Parathyroid adenoma (tissue), 2 donors: ENCODE data around the gene ELF5.

Experiments used
- H2AFZ ChIP-seq: fragments of 300-600 bp; sonication (generic); one replicate; pipeline ENCODE4 v1.7.0; 2017; ENCODE audit warnings: antibody characterized with exemption, mild to moderate bottlenecking
- H3K27ac ChIP-seq: fragments of 300-600 bp; sonication (generic); one replicate; pipeline ENCODE4 v1.7.0; 2017
- H3K27me3 ChIP-seq: fragments of 300-600 bp; sonication (generic); one replicate; pipeline ENCODE4 v1.7.0; 2017; ENCODE audit warnings: low read length; ENCODE audit not compliant: control insufficient read depth, insufficient read depth
- H3K36me3 ChIP-seq: fragments of 300-600 bp; sonication (generic); one replicate; pipeline ENCODE4 v1.7.0; 2017; ENCODE audit warnings: low read length; ENCODE audit not compliant: control insufficient read depth, insufficient read depth
- H3K4me1 ChIP-seq: fragments of 300-600 bp; sonication (generic); one replicate; pipeline ENCODE4 v1.7.0; 2017; ENCODE audit warnings: control low read depth
- H3K4me2 ChIP-seq: fragments of 300-600 bp; sonication (generic); one replicate; pipeline ENCODE4 v1.7.0; 2017; ENCODE audit warnings: low read length
- H3K4me3 ChIP-seq: fragments of 300-600 bp; sonication (generic); one replicate; pipeline ENCODE4 v1.7.0; 2017; ENCODE audit warnings: low read depth, low read length
- H3K79me2 ChIP-seq: fragments of 300-600 bp; sonication (generic); one replicate; pipeline ENCODE4 v1.7.0; 2017; ENCODE audit warnings: control low read depth
- H3K9ac ChIP-seq: fragments of 300-600 bp; sonication (generic); one replicate; pipeline ENCODE4 v1.7.0; 2017; ENCODE audit warnings: mild to moderate bottlenecking
- H3K9me3 ChIP-seq: fragments of 300-600 bp; sonication (generic); one replicate; pipeline ENCODE4 v1.7.0; 2017; ENCODE audit warnings: low read length; ENCODE audit not compliant: control insufficient read depth
- CTCF ChIP-seq: fragments of 300-600 bp; sonication (generic); IDR thresholded peaks from one replicate; pipeline ENCODE4 v1.7.0; 2017; ENCODE audit warnings: antibody characterized with exemption, mild to moderate bottlenecking
- donor health status: primary hyperparathyroidism.

Gene ELF5

DNA sequence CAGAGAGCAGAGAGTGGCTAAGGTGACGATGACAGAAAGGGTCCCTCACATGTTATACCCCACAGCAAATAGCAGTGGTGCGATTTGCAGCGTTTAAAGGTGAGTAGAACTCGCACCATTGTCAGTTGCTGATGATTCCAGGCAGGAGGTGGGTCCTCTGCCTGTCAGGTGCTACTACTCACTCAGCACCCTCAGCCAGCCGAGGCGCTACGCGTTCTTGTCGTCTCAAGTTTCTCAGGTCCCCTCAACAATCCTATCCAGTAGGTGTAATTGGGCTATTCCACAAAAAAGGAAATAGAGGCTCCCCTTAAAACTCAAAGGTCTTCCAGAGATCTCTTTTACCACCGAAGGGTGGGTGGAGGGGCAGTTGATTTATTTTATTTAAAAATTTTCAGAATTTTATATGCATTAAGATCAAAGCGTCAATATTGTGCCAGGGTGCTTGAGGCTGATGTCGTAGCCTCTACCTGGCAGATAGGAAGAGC, 18.3 kb downstream of the ELF5 start:
- TF ChIP-seq CTCF = no peak
- H3K79me2 ChIP-seq = no peaks in the 10 kb centered on the region
- no peak overlapping the region for H3K4me3 ChIP-seq
- no peaks in the 10 kb centered on the region for H3K36me3 ChIP-seq
- H3K4me2 ChIP-seq = no peak overlapping the region
- no peak overlapping the region for H3K27ac ChIP-seq
- H3K9ac ChIP-seq = no peak overlapping the region
- no peaks in the 10 kb centered on the region for H3K9me3 ChIP-seq
- no peaks in the 10 kb centered on the region for H3K4me1 ChIP-seq
- H3K27me3 ChIP-seq = no peaks in the 10 kb centered on the region
- no peak overlapping the region for H2AFZ ChIP-seq

GRCh38 chr11:34493926-34494595, 19.5 kb downstream of the ELF5 start:
- no peaks in the 10 kb centered on the region for H3K4me1 ChIP-seq
- no peaks in the 10 kb centered on the region for H3K36me3 ChIP-seq
- no peak for TF ChIP-seq CTCF
- no peaks in the 10 kb centered on the region for H3K79me2 ChIP-seq
- no peaks in the 10 kb centered on the region for H3K27me3 ChIP-seq
- no peak overlapping the region for H3K9ac ChIP-seq
- no peak overlapping the region for H3K4me2 ChIP-seq
- no peaks in the 10 kb centered on the region for H3K9me3 ChIP-seq
- no peak overlapping the region for H3K4me3 ChIP-seq
- H3K27ac ChIP-seq = no peak overlapping the region
- no peak overlapping the region for H2AFZ ChIP-seq

DNA sequence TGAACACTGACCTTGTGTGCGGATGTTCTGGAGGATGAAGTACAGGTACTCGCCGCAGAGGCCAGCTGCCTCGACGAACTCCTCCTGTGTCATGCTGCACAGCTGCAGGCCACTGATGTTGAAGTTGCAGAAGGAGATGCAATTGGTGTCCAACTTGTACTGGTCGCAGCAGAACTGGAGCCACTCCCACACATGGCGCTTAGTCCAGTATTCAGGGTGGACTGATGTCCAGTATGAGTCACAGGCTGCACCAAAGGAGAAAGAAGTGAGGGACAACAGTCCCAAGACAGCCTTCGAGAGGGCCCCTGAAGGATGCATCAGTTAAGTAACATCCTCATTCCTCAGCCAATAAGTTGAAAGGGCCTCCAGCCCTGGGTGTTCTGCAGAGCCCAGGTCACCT, 20.1 kb downstream of the ELF5 start:
- no peaks in the 10 kb centered on the region for H3K79me2 ChIP-seq
- TF ChIP-seq CTCF = no peak

DNA sequence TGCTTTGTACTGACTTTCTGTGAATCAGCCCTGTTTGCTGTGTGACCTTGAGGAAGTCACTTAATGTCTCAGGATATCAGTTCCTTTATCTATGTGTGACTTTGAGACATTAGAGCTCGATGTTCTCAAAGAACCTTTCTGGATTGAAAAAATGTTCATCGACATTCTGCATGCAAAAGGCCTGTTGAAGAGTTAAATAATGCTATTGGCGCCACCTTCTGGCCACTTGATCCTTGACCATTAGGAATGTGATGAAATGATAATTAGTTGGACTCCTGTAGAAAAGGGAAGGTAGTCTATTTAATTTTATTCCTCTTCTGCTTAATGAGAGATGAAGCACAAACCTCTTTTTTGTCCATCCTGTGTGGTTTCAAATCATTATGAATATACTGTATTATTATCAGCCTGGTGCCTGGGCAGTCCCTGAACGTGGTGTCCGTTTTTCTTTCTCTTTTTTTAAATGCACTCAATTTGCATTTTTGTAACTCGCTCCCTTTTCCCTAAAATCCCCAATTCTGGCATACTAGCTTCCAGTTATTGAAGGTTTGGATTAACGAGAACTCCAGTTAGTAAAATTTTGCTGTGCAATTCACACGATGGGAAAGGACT, 20.7 kb downstream of the ELF5 start:
- Histone ChIP-seq H3K27me3 (no peaks in the 10 kb centered on the region), H2AFZ (no peak overlapping the region), H3K79me2 (no peaks in the 10 kb centered on the region), H3K36me3 (no peaks in the 10 kb centered on the region), H3K9ac (no peak overlapping the region), H3K4me2 (no peak overlapping the region), H3K9me3 (no peaks in the 10 kb centered on the region), H3K27ac (no peak overlapping the region), H3K4me3 (no peak overlapping the region), H3K4me1 (no peaks in the 10 kb centered on the region)
- peak; percentile 46 for TF ChIP-seq CTCF

More for the DNA sequence above, 20.1 kb downstream of the ELF5 start:
- Histone ChIP-seq H3K36me3 (no peaks in the 10 kb centered on the region), H3K4me2 (no peak overlapping the region), H3K27ac (no peak overlapping the region), H3K4me3 (no peak overlapping the region), H3K4me1 (no peaks in the 10 kb centered on the region), H2AFZ (no peak overlapping the region), H3K9ac (no peak overlapping the region), H3K9me3 (no peaks in the 10 kb centered on the region), H3K27me3 (no peaks in the 10 kb centered on the region)

DNA sequence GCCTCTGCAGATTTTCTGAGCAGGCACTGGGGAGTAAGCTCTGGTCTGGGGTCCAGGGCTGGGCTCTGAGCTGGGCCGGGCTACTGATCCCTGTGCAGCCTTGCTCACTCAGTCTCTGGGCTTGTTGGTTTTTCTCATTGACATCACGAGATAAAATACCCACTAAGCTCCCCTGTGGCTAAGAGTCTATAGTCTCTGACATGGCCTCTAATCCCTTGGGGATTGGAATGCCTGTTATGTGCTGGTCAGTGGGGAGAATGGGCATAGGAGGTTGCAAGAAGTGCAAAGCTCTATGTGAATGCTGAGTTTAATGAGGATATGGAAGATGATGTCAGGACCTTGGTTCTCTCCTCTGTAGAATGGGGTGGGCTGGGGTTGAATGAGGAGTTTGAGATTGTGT, 23.3 kb downstream of the ELF5 start:
- H3K27ac ChIP-seq = no peak overlapping the region
- TF ChIP-seq CTCF = no peak
- H3K27me3 ChIP-seq = no peaks in the 10 kb centered on the region
- H3K79me2 ChIP-seq = no peaks in the 10 kb centered on the region
- H3K4me1 ChIP-seq = no peaks in the 10 kb centered on the region
- no peaks in the 10 kb centered on the region for H3K9me3 ChIP-seq
- no peak overlapping the region for H3K4me2 ChIP-seq
- H3K4me3 ChIP-seq = no peak overlapping the region
- H3K9ac ChIP-seq = no peak overlapping the region
- no peaks in the 10 kb centered on the region for H3K36me3 ChIP-seq
- no peak overlapping the region for H2AFZ ChIP-seq
